Neuron (in vitro differentiated cells): ENCODE data around the gene UBE4A.

Experiments used
- H2AFZ ChIP-seq: one replicate; pipeline ENCODE4 v1.6.1; 2013; ENCODE audit warnings: low read depth, mild to moderate bottlenecking, inconsistent platforms, low read length, moderate library complexity
- H3K27me3 ChIP-seq: one replicate; pipeline ENCODE4 v1.6.1; 2013; ENCODE audit warnings: low read length; ENCODE audit not compliant: insufficient read depth
- H3K36me3 ChIP-seq: one replicate; pipeline ENCODE4 v1.6.1; 2013; ENCODE audit warnings: low read length; ENCODE audit not compliant: insufficient read depth
- H3K4me1 ChIP-seq: one replicate; pipeline ENCODE4 v1.6.1; 2013; ENCODE audit warnings: low read length; ENCODE audit not compliant: insufficient read depth
- H3K4me3 ChIP-seq: 2 replicates; pipeline ENCODE4 v1.5.1; 2013; ENCODE audit warnings: mild to moderate bottlenecking, low read length, moderate library complexity
- H3K9me3 ChIP-seq: one replicate; pipeline ENCODE4 v1.6.1; 2013; ENCODE audit warnings: low read length

UBE4A gene, protein sequence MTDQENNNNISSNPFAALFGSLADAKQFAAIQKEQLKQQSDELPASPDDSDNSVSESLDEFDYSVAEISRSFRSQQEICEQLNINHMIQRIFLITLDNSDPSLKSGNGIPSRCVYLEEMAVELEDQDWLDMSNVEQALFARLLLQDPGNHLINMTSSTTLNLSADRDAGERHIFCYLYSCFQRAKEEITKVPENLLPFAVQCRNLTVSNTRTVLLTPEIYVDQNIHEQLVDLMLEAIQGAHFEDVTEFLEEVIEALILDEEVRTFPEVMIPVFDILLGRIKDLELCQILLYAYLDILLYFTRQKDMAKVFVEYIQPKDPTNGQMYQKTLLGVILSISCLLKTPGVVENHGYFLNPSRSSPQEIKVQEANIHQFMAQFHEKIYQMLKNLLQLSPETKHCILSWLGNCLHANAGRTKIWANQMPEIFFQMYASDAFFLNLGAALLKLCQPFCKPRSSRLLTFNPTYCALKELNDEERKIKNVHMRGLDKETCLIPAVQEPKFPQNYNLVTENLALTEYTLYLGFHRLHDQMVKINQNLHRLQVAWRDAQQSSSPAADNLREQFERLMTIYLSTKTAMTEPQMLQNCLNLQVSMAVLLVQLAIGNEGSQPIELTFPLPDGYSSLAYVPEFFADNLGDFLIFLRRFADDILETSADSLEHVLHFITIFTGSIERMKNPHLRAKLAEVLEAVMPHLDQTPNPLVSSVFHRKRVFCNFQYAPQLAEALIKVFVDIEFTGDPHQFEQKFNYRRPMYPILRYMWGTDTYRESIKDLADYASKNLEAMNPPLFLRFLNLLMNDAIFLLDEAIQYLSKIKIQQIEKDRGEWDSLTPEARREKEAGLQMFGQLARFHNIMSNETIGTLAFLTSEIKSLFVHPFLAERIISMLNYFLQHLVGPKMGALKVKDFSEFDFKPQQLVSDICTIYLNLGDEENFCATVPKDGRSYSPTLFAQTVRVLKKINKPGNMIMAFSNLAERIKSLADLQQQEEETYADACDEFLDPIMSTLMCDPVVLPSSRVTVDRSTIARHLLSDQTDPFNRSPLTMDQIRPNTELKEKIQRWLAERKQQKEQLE

GRCh38 chr11:118359295-118359958 is at the start of gene UBE4A:
Gene UBE4A (plus strand): TSS chr11:118359600. CDS start chr11:118365081, 5,481 bp downstream.
- H3K4me3 ChIP-seq, result peak within 1 kb of the TSS; percentile 90
- H3K27me3 ChIP-seq, result no peaks in the 10 kb centered on the region
- peak within 1 kb of the TSS; percentile 70 for H2AFZ ChIP-seq
- H3K4me1 ChIP-seq, result peaks cover 5% of the 10 kb centered on the region
- H3K9me3 ChIP-seq, result no peaks in the 10 kb centered on the region
- H3K36me3 ChIP-seq, result no peaks in the 10 kb centered on the region

DNA sequence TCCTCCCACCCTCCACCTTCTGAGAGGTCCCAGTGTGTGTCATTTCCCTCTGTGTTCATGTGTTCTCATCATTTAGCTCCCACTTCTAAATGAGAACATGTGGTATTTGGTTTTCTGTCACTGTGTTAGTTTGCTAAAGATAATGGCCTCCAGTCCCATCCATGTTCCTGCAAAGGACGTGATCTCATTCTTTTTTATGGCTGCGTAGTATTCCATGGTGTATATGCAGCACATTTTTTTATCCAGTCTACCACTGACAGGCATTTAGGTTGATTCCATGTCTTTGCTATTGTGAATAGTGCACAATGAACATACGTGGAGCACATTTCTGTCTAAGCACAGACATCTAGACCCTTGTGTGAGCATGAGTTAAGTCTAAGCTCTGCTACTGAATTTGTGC is 49.1 kb upstream of the UBE4A start:
- Histone ChIP-seq H3K9me3 (no peaks in the 10 kb centered on the region), H3K27me3 (peaks cover 13% of the 10 kb centered on the region), H3K4me3 (no peak overlapping the region), H3K36me3 (no peaks in the 10 kb centered on the region), H2AFZ (no peak overlapping the region), H3K4me1 (no peaks in the 10 kb centered on the region)

- H3K9me3 ChIP-seq, result no peaks in the 10 kb centered on the region
- H2AFZ ChIP-seq, result no peak overlapping the region
- peaks cover 15% of the 10 kb centered on the region for H3K27me3 ChIP-seq
- no peaks in the 10 kb centered on the region for H3K4me1 ChIP-seq
- H3K4me3 ChIP-seq, result no peak overlapping the region
- no peaks in the 10 kb centered on the region for H3K36me3 ChIP-seq
Observed at GRCh38 chr11:118310781-118311485, 48.5 kb upstream of the UBE4A start.

GRCh38 chr11:118311518-118311917 is 47.9 kb upstream of the UBE4A start:
- no peaks in the 10 kb centered on the region for H3K4me1 ChIP-seq
- peaks cover 15% of the 10 kb centered on the region for H3K27me3 ChIP-seq
- H3K36me3 ChIP-seq, result no peaks in the 10 kb centered on the region
- H2AFZ ChIP-seq, result no peak overlapping the region
- no peaks in the 10 kb centered on the region for H3K9me3 ChIP-seq
- no peak overlapping the region for H3K4me3 ChIP-seq

DNA sequence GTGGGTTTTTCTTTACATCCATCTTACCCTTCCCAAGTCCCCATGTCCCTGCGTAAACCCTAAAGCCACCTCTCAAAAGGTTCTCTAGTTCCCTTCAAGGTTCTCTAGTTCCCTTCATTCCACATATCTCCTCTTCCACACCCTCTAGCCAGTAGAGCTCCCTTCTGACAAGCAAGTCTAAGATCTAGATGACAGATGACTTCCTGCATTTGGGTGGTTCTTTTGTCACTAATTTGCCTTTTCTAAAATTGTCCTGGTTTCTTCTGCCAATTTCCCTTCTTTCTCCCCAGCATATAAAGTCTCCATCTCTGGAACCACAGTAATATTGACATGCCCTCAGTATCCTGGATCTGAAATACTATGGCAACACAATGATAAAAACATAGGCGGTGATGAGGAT is 47.1 kb upstream of the UBE4A start:
- H3K4me3 ChIP-seq, result no peak overlapping the region
- no peak overlapping the region for H2AFZ ChIP-seq
- H3K4me1 ChIP-seq, result no peaks in the 10 kb centered on the region
- H3K9me3 ChIP-seq, result no peaks in the 10 kb centered on the region
- no peaks in the 10 kb centered on the region for H3K36me3 ChIP-seq
- H3K27me3 ChIP-seq, result peaks cover 15% of the 10 kb centered on the region

GRCh38 chr11:118313242-118313641 is 46.2 kb upstream of the UBE4A start:
- Histone ChIP-seq H3K27me3 (peaks cover 15% of the 10 kb centered on the region), H3K36me3 (no peaks in the 10 kb centered on the region), H3K9me3 (no peaks in the 10 kb centered on the region), H3K4me3 (no peak overlapping the region), H3K4me1 (no peaks in the 10 kb centered on the region), H2AFZ (no peak overlapping the region)

GRCh38 chr11:118314988-118315411 is 44.4 kb upstream of the UBE4A start:
- no peaks in the 10 kb centered on the region for H3K36me3 ChIP-seq
- H3K9me3 ChIP-seq, result no peaks in the 10 kb centered on the region
- peaks cover 24% of the 10 kb centered on the region for H3K27me3 ChIP-seq
- H2AFZ ChIP-seq, result no peak overlapping the region
- H3K4me1 ChIP-seq, result no peaks in the 10 kb centered on the region
- no peak overlapping the region for H3K4me3 ChIP-seq

DNA sequence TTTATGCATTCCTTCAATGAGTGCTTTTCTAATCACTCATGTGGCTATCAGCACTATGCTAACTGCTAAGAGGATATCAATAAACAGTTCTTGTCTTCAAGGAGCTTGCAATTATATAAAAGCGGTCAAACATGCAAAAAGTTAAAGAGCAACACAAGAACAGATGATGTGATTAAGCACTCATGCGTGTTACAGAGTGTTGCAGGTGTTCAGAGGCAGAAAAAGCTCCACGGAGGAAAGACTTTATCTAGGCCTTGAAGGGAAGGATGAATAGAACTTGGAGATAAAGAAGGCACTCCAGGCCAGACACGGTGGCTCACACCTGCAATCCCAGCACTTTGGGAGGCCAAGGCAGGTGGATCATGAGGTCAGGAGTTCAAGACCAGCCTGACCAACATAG is 41.3 kb upstream of the UBE4A start:
- H3K27me3 ChIP-seq, result peaks cover 13% of the 10 kb centered on the region
- no peaks in the 10 kb centered on the region for H3K4me1 ChIP-seq
- H2AFZ ChIP-seq, result no peak overlapping the region
- H3K9me3 ChIP-seq, result no peaks in the 10 kb centered on the region
- H3K36me3 ChIP-seq, result no peaks in the 10 kb centered on the region
- no peak overlapping the region for H3K4me3 ChIP-seq

DNA sequence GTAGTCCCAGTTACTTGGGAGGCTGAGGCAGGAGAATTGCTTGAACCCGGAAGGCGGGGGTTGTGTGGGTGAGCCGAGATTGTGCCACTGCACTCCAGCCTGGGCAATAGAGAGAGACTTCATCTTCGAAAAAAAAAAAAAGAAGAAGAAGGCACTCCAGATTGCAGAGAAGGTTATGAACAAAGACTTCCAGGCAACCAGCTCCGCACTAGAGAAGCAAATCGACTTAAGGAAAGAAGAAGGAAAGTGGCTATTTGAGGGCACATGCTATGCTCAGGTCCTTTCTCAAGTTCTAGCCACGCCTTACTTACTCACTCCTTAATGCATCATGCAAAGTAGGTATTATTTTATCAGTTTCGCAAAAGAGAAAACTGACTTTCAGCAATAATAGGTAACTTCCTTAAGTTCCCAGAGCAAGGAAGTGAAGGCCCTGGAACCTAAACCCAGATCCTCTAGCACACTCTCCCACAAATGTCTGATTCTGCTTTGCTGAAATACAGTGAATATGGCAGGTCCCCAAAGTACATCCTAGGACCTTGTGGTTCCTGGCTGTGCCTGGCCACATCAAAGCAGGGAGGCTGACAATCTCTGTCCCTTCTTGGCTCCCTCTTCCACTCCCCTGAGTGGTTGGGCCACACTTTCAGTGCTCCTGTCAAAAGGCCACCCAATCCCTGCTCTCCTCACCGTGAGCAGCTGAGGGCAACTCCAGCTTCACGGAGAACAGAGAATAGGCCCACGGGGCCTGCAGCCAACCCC is 40.6 kb upstream of the UBE4A start:
- H2AFZ ChIP-seq, result no peak overlapping the region
- no peak overlapping the region for H3K4me3 ChIP-seq
- H3K27me3 ChIP-seq, result peaks cover 13% of the 10 kb centered on the region
- H3K36me3 ChIP-seq, result no peaks in the 10 kb centered on the region
- no peaks in the 10 kb centered on the region for H3K4me1 ChIP-seq
- no peaks in the 10 kb centered on the region for H3K9me3 ChIP-seq

GRCh38 chr11:118319337-118319707 is 40.1 kb upstream of the UBE4A start:
- H3K4me3 ChIP-seq, result no peak overlapping the region
- H3K36me3 ChIP-seq, result no peaks in the 10 kb centered on the region
- no peaks in the 10 kb centered on the region for H3K4me1 ChIP-seq
- no peak overlapping the region for H2AFZ ChIP-seq
- H3K9me3 ChIP-seq, result no peaks in the 10 kb centered on the region
- H3K27me3 ChIP-seq, result peaks cover 13% of the 10 kb centered on the region

GRCh38 chr11:118320515-118320914 is 38.9 kb upstream of the UBE4A start:
- Histone ChIP-seq H3K36me3 (no peaks in the 10 kb centered on the region), H2AFZ (no peak overlapping the region), H3K27me3 (peaks cover 9% of the 10 kb centered on the region)

More at GRCh38 chr11:118320515-118320914, 38.9 kb upstream of the UBE4A start:
- no peaks in the 10 kb centered on the region for H3K9me3 ChIP-seq
- H3K4me3 ChIP-seq, result no peak overlapping the region
- no peaks in the 10 kb centered on the region for H3K4me1 ChIP-seq
